Mucosa of rectum (tissue), 2 donors: ENCODE results near the gene TMPRSS3.

ENCODE experiments used
- H3K27ac ChIP-seq, 2 donors: one replicate each; pipeline ENCODE4 v1.7.0; 2013; ENCODE audit warnings: inconsistent platforms in 2 of 2, low read depth in 2 of 2, low read length in 2 of 2
- H3K27me3 ChIP-seq, 2 donors: one replicate each; pipeline ENCODE4 v1.7.0; 2013; ENCODE audit warnings: low read length in 2 of 2; ENCODE audit not compliant: control insufficient read depth in 2 of 2, insufficient read depth in 2 of 2
- H3K36me3 ChIP-seq, 2 donors: one replicate each; pipeline ENCODE4 v1.7.0; 2013; ENCODE audit warnings: low read length in 2 of 2; ENCODE audit not compliant: control insufficient read depth in 2 of 2, insufficient read depth in 2 of 2
- H3K4me1 ChIP-seq, 2 donors: one replicate each; pipeline ENCODE4 v1.7.0; 2013; ENCODE audit warnings: low read length in 2 of 2, mild to moderate bottlenecking in 1 of 2; ENCODE audit not compliant: control insufficient read depth in 2 of 2, insufficient read depth in 2 of 2
- H3K4me3 ChIP-seq, 2 donors: one replicate each; pipeline ENCODE4 v1.7.0; 2013; ENCODE audit warnings: low read length in 2 of 2
- H3K9ac ChIP-seq, 2 donors: one replicate each; pipeline ENCODE4 v1.7.0; 2013; ENCODE audit warnings: low read length in 2 of 2, low read depth in 1 of 2, mild to moderate bottlenecking in 1 of 2
- H3K9me3 ChIP-seq, 2 donors: one replicate each; pipeline ENCODE4 v1.7.0; 2013; ENCODE audit warnings: low read length in 2 of 2; ENCODE audit not compliant: control insufficient read depth in 2 of 2
- donor health status: healthy.
- donor health status: Normal muscosa, but diverticular disease.

TMPRSS3 gene

GRCh38 chr21:42341776-42342542 lies 53.9 kb downstream of the TMPRSS3 start:
- Histone ChIP-seq H3K9me3 (no peaks in the 10 kb centered on the region), H3K4me1 (peaks cover 5 to 9% of the 10 kb centered on the region in 2 donors), H3K27ac (no peak overlapping the region), H3K27me3 (no peaks in the 10 kb centered on the region), H3K4me3 (no peak overlapping the region), H3K9ac (no peak overlapping the region), H3K36me3 (no peaks in the 10 kb centered on the region)

- Histone ChIP-seq H3K4me3 (no peak overlapping the region), H3K27ac (no peak overlapping the region), H3K9ac (no peak overlapping the region), H3K4me1 (peaks cover 5 to 9% of the 10 kb centered on the region in 2 donors), H3K9me3 (no peaks in the 10 kb centered on the region), H3K36me3 (no peaks in the 10 kb centered on the region), H3K27me3 (no peaks in the 10 kb centered on the region)
Measured at GRCh38 chr21:42340187-42341050, 55.4 kb downstream of the TMPRSS3 start.

- peaks cover 5 to 9% of the 10 kb centered on the region in 2 donors for H3K4me1 ChIP-seq
- H3K27me3 ChIP-seq, result no peaks in the 10 kb centered on the region
- no peak overlapping the region for H3K9ac ChIP-seq
- no peaks in the 10 kb centered on the region for H3K36me3 ChIP-seq
- no peak overlapping the region for H3K27ac ChIP-seq
- no peaks in the 10 kb centered on the region for H3K9me3 ChIP-seq
- H3K4me3 ChIP-seq, result no peak overlapping the region
Measured at GRCh38 chr21:42338729-42339715, 56.8 kb downstream of the TMPRSS3 start.

- no peak overlapping the region for H3K4me3 ChIP-seq
- no peaks in the 10 kb centered on the region for H3K9me3 ChIP-seq
- H3K27ac ChIP-seq, result peak overlapping the region; percentile 1 to 13
- H3K27me3 ChIP-seq, result no peaks in the 10 kb centered on the region
- no peak overlapping the region for H3K9ac ChIP-seq
- H3K36me3 ChIP-seq, result no peaks in the 10 kb centered on the region
- H3K4me1 ChIP-seq, result peaks cover 5 to 11% of the 10 kb centered on the region in 2 donors
Measured at GRCh38 chr21:42337830-42338728, 57.8 kb downstream of the TMPRSS3 start.

- Histone ChIP-seq H3K27ac (peak overlapping the region in 1 of 2 donors; percentile 13), H3K4me1 (peaks cover 8 to 16% of the 10 kb centered on the region in 2 donors), H3K36me3 (no peaks in the 10 kb centered on the region), H3K9ac (no peak overlapping the region), H3K27me3 (peaks cover 0 to 4% of the 10 kb centered on the region in 2 donors), H3K4me3 (no peak overlapping the region), H3K9me3 (no peaks in the 10 kb centered on the region)
Measured at GRCh38 chr21:42337276-42337675, 58.6 kb downstream of the TMPRSS3 start.

- H3K27me3 ChIP-seq, result peaks cover 0 to 4% of the 10 kb centered on the region in 2 donors
- no peak overlapping the region for H3K27ac ChIP-seq
- H3K9ac ChIP-seq, result no peak overlapping the region
- peaks cover 19 to 28% of the 10 kb centered on the region in 2 donors for H3K4me1 ChIP-seq
- peaks cover 0 to 2% of the 10 kb centered on the region in 2 donors for H3K9me3 ChIP-seq
- H3K4me3 ChIP-seq, result no peak overlapping the region
- H3K36me3 ChIP-seq, result no peaks in the 10 kb centered on the region
Measured at GRCh38 chr21:42336054-42336453, 59.8 kb downstream of the TMPRSS3 start.

- H3K27ac ChIP-seq, result peak overlapping the region; percentile 82 to 87
- peaks cover 0 to 2% of the 10 kb centered on the region in 2 donors for H3K9me3 ChIP-seq
- H3K4me3 ChIP-seq, result peak overlapping the region; percentile 26 to 58
- peaks cover 0 to 4% of the 10 kb centered on the region in 2 donors for H3K27me3 ChIP-seq
- H3K36me3 ChIP-seq, result no peaks in the 10 kb centered on the region
- peaks cover 19 to 34% of the 10 kb centered on the region in 2 donors for H3K4me1 ChIP-seq
- H3K9ac ChIP-seq, result peak overlapping the region in 1 of 2 donors; percentile 18
Measured at GRCh38 chr21:42332557-42333317, 63.1 kb downstream of the TMPRSS3 start.

GRCh38 chr21:42331660-42332059 lies 64.2 kb downstream of the TMPRSS3 start:
- peak overlapping the region in 1 of 2 donors; percentile 58 for H3K4me3 ChIP-seq
- H3K36me3 ChIP-seq, result no peaks in the 10 kb centered on the region
- H3K27me3 ChIP-seq, result peaks cover 0 to 4% of the 10 kb centered on the region in 2 donors
- peak overlapping the region; percentile 82 to 87 for H3K27ac ChIP-seq
- no peak overlapping the region for H3K9ac ChIP-seq
- peaks cover 19 to 33% of the 10 kb centered on the region in 2 donors for H3K4me1 ChIP-seq
- H3K9me3 ChIP-seq, result peaks cover 0 to 2% of the 10 kb centered on the region in 2 donors
